ENCODE measurements around the gene TRIM8.

TRIM8 gene

GRCh38 chr10:102633287-102633686 lies 11.0 kb upstream of the TRIM8 start:
- DNase-seq (ENCODE audit: low read depth), result peak; percentile 73

DNA sequence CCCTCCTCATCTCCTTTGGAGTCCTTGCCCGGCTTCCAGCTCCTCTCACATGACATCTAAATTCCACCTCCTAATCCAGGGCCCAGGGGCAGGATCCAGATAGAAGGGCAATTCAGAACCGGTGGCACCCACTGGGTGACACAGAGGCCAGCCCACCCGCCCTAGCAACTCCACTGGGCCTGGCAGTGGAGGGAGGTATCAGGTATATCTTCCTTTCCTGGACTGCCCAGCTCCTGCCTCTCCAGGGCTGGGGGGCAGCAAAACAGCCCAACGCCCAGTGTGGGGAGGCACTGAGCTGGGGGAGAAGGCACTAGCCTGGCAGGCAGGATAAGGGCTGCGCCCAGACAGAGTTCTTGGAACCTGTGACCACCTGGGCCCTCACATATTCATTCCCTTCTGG lies 10.4 kb upstream of the TRIM8 start:
- no peak for DNase-seq (ENCODE audit: low read depth)

- no peak for DNase-seq (ENCODE audit: low read depth)
Measured at GRCh38 chr10:102634686-102635085, 9.6 kb upstream of the TRIM8 start.

DNA sequence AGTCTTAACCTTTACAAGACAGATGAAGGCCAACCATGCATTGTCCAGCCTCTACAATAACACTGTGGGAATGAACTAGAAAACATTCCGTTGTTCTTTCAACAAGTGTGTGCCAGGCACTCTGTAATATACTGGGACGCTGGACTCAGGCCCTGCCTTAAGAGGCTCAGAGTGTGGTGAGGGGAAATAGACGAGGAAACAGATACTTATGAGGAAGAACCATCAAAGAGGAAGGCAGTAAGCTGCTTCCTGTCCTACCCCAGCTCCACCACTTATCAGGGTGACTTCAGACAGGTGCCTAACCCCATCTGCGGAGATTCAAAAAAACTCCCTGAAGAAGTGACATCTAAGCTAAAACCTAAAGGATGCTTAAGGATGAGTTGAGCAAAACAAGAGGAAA lies 8.9 kb upstream of the TRIM8 start:
- no peak for DNase-seq (ENCODE audit: low read depth)

DNA sequence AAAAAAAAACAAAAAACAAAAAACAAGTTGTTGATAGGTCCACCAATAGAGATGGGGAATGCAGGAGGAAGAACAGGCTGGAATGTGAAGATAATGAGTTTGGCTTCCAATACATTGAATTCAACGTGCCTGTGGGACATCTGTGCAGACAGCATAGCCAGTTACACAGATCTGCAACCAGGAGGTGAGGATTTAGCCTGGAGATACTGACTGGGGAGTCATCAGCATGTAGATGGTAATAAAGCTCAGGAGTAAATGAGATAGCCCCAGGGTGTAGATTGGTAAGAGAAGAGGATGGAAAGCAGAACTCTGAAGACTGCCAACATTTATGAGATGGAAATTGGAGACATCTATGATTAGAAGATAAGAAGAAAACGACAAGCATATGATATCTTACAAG lies 4.7 kb upstream of the TRIM8 start:
- DNase-seq (ENCODE audit: low read depth), result no peak

GRCh38 chr10:102641402-102641801 lies 2.9 kb upstream of the TRIM8 start:
- no peak for DNase-seq (ENCODE audit: low read depth)

- DNase-seq (ENCODE audit: low read depth), result peak; percentile 99
Measured at GRCh38 chr10:102641880-102642735, 2.2 kb upstream of the TRIM8 start.

DNA sequence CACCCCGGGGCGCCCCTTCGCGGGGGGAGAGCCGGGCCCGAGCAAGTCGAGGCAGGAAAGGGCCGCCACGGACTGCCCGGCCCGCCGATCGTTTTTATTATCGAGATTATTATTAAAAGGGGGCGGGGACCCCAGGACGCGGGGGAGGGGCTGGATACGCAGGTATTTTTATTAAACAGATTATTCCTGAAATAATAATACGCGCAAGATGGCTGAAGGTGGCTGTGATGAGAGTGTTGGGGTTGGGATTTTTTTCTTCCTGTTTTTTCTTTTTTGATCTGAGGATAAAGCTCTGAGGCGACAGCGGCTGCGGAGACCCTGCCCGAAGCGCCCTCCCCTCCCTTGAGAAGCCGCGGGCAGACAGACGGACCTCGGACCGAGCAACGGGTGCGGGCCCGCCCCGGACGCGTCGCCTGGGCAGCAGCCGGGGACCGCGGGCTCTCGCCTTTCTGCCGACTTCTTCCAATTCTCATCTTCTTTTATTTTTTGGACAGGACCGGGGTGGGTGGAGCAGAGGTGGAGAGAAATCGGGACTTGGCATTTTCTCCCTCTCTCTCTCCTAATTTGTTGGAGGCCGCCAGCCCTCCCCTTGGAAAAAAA lies 1.4 kb upstream of the TRIM8 start:
- DNase-seq (ENCODE audit: low read depth), result peak; percentile 60

- DNase-seq (ENCODE audit: low read depth), result peak; percentile 84
Measured at GRCh38 chr10:102643336-102644065, 778 bp upstream of the TRIM8 start.

DNA sequence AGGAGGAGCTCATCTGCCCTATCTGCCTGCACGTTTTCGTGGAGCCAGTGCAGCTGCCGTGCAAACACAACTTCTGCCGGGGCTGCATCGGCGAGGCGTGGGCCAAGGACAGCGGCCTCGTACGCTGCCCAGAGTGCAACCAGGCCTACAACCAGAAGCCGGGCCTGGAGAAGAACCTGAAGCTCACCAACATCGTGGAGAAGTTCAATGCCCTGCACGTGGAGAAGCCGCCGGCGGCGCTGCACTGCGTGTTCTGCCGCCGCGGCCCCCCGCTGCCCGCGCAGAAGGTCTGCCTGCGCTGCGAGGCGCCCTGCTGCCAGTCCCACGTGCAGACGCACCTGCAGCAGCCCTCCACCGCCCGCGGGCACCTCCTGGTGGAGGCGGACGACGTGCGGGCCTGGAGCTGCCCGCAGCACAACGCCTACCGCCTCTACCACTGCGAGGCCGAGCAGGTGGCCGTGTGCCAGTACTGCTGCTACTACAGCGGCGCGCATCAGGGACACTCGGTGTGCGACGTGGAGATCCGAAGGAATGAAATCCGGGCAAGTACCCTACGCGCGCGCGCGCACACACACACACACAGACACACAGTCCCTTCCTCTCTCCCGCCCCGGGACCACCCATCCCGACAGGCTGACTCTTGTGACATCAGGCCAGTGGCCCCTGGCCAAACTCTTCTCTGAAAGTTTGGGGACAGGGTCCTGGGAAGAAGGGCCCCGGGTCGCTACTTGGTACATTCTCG lies 538 bp downstream of the TRIM8 start:
- peak; percentile 77 for DNase-seq (ENCODE audit: low read depth)

DNA sequence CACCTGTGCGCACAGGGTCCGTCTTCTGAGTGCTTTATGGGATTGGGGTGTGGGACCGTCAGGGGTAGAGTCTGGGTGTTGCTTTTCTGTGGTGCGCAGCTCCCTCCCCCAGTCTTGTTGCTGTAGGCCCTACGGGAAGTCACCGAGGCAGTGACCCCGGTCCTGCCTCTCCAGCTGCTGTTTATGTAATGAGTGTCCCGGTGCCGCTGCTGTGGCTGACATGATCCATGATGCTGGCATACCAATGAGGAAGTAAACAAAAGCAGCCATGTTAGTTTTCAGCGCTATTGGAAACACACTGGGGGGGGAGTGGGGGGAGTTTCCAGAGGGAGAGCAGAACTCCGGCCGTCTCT lies 1.1 kb downstream of the TRIM8 start:
- no peak for DNase-seq (ENCODE audit: low read depth)

DNA sequence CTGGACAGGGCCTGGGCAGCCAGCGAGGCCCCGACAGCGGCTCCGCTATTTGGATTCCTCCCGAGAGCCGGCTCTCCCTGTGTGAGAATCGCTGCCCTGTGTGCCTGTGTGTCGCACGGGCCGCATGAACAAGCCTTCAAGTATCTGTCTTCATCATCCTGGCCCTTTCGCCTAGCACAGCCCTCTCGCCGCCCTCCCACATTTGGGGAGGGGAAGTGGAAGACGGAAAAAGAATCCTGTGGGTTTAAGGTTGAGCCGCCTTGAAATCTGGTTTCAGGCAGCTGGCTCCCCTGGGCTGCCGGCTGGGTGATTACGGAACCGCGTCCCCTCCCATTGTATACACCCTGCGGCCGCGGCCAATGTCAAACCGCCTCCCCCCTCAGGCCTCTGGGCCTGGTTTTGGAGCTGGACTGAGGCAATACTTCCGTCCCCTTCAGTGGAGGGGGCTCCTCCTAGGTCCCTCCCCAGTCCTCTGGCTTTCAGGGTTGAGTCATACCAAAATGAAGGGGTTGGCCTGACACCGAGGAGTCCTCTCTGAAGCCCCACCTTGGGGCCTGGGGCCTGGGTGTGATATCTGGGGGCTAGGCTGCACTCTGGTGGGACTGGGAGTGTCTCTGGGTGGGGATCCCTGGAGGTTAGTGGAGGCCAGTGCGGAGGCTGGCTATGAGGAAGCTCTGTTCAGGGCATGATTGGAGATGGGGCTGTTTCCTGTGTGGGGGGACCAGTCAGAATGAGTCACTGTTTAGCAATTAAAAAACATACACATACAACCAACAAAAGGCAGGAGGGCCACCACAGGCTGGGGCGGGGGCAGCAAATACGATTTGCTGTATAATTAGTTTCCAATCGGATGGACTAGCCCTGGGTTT lies 1.7 kb downstream of the TRIM8 start:
- DNase-seq (ENCODE audit: low read depth), result peak; percentile 95

DNA sequence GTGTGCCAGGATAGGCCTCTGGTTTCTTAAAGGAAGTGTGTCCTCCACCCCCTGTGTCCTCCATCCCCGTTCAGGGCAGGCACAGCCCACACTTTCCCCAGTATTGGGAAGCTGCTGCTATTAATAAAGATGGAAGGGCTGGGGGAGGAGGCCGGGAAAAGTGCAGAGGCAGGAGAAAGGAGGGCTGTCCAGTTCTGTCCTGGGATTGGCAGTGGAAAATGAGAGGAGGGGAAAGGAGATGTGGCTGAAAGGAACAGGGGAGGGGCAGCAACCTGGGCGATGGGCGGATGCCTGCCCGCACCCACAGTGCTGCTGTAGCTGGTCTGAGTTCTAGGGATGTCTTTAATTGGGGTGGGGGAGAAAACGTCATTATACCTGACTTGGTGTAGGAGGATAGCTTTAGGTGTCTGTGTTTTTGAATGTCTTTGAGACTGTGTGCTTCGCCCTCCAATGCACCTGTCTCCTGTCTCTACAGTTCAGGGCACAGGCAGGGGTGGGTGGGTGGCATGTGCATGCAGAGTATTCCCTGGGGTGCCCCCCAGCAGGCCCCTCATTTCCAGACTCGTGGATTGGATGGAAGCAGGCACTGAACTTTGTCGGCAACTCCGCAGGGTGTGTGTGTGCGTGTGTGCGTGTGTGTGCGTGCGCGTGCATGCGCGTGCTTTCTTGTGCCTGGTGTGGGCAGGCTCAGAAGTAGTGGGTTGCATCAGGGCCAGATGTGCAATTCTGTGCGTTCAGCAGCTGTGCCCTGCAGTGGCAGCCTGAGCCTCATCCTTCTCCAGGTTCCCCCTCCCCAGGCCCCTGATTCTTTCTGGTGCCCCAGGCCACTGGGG lies 2.5 kb downstream of the TRIM8 start:
- DNase-seq (ENCODE audit: low read depth), result peak; percentile 48

GRCh38 chr10:102647443-102648268 lies 3.4 kb downstream of the TRIM8 start:
- DNase-seq (ENCODE audit: low read depth), result no peak

- DNase-seq (ENCODE audit: low read depth), result no peak
Measured at GRCh38 chr10:102648269-102648888, 4.1 kb downstream of the TRIM8 start.

DNA sequence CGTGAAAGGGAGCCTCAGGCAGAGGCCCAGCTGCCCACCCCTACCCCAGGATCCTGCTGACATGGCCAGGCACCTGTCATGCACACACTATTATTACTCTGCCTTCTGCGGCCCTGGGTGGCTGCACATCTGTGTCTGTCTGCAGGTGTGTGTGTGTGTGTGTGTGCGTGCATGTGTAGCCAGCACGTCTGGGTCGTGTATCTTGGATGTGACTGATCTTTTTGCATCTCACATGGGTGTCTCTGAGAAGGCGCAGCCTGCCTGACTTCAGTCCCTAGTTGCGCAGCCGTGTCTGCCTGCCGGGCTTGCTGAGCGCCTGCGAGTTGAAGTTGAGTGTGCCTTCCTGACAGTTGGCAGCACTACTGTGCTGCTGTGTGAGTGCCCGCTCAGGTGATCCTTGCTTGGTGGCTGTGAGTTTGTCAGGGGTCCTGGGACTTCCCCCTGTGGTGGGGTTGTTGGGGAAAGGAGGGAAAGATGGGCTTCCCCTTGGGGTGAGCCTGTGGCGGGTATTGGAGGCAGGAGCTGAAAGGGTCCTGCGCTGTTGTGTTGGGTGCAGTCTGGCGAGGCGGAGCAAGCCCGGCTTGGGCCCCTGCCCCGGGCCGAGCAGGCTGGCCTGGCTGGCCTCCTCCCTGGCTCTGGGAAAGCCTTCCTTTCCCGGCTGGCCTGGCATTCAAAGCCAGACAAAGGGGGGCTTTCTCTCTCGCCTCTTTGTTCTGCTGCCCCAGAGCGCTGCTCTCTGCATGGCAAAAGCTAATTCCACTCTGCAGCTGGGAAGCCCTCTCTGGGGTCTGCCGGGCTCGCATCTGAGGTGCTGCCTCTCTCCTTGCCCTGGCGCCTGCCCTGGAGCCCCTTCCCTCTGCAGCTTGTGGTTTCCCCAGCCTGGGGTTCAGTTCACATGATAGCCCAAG lies 4.9 kb downstream of the TRIM8 start:
- no peak for DNase-seq (ENCODE audit: low read depth)

DNA sequence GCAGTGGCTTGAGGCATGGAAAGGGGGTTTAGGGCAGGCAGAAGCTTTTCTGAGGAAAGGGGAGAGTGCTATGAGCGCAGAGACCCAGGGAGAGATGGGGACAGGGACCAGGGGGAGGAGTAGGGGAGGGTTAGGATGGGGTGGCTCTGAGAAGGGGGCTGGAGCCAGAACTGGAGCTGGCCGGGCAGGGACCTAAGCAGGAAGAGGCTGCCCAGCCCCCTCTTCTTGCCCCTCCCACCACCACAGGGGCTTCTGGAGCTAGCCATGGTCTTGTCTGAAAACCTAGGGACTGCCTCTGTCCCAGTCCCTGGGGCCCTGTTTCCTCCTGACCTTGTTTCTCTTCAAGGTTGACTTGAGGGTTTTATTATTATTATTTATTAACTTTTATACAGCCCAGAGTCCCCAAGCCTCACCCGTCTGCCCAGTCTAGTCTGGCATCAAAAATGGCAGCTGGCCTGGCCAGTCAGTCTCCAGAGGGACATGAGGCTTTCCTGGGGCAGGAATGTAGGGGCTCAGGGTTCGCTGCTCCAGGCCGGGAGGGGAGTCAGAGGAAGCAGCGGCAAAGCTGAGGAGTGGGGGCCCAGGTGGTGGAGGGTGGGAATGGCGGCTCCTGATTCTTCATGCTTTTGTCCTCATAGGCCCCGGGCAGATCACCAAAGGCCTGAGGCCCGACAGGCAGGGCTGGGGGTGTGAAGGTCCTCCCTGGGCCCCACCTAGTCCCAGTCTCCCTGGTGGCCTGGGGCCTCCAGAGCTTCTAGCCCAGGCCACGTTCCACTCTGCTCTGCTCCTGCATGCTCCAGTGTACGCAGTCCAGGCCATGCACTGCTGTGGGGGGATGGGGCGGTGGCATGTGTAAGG lies 5.7 kb downstream of the TRIM8 start:
- DNase-seq (ENCODE audit: low read depth), result no peak
